Activated CD8-positive, alpha-beta T cell treated with anti-CD3 and anti-CD28 coated beads, Interleukin-2, amount 10 ng/mL, durations not matched to agents 7 days and 5 days (primary cell): ENCODE measurements around the gene DYSF. TPM values are rescaled to one million over a fixed set of nuclear protein-coding genes. Genes with fewer than 3 reads are reported as not detected.
"Not testable (repeated sequence)": the region's sequence is repeated elsewhere in the genome, so short reads cannot be mapped to it uniquely, and the experiment has no call there.

Source experiments
- ATAC-seq: fragments of 150-1000 bp; cut with Tn5 transposase; one replicate; pipeline ENCODE4 v1.10.0; 2021; ENCODE audit warnings: moderate library complexity
- CTCF ChIA-PET: fragments of 350-600 bp; sonication (Branson Sonifier 250); formaldehyde crosslinking; loops from one replicate; lab custom pipeline; 2021; ENCODE audit warnings: antibody characterized with exemption; lab: Charles Lee
- POLR2A ChIA-PET: fragments of 350-600 bp; sonication (Branson Sonifier 250); formaldehyde crosslinking; loops from one replicate; lab custom pipeline; 2021; ENCODE audit warnings: antibody characterized with exemption; lab: Charles Lee
- DNase-seq: peaks from one replicate; pipeline ENCODE4 v3.0.0-alpha.2; 2020
- H3K27ac Mint-ChIP-seq: one replicate; pipeline ENCODE4 v1.8.0; 2021; ENCODE audit warnings: mild to moderate bottlenecking, mixed read lengths
- H3K27me3 Mint-ChIP-seq: one replicate; pipeline ENCODE4 v1.8.0; 2021; ENCODE audit warnings: low read depth, mixed read lengths
- H3K36me3 Mint-ChIP-seq: one replicate; pipeline ENCODE4 v1.8.0; 2021; ENCODE audit warnings: low read depth, mixed read lengths
- H3K4me1 Mint-ChIP-seq: one replicate; pipeline ENCODE4 v1.8.0; 2021; ENCODE audit warnings: low read depth, mixed read lengths
- H3K4me3 Mint-ChIP-seq: one replicate; pipeline ENCODE4 v1.8.0; 2021; ENCODE audit warnings: mild to moderate bottlenecking, mixed read lengths
- H3K9me3 Mint-ChIP-seq: one replicate; pipeline ENCODE4 v1.8.0; 2022; ENCODE audit warnings: mixed read lengths; ENCODE audit not compliant: insufficient read depth
- total RNA-seq, 2 experiments: library from RNA; stranded (reverse); gene quantifications; one replicate each; pipeline ENCODE4 v1.2.3, GENCODE V29; 2021

The DYSF gene
- total RNA-seq, 2 experiments from 2014 or later, result 3.4 to 4.7 TPM

GRCh38 chr2:71474744-71475397, 21.5 kb downstream of the DYSF start:
- Mint-ChIP-seq H3K27me3 (peaks cover 14% of the 10 kb centered on the region), H3K36me3 (no peaks in the 10 kb centered on the region), H3K9me3 (no peaks in the 10 kb centered on the region), H3K27ac (no peak overlapping the region), H3K4me3 (no peak overlapping the region), H3K4me1 (no peaks in the 10 kb centered on the region)
- POLR2A ChIA-PET, result no interaction called here
- CTCF ChIA-PET, result no interaction called here
- ATAC-seq (no peak), DNase-seq (no peak)

- no peak overlapping the region for H3K27ac Mint-ChIP-seq
- ATAC-seq, result no peak
- ChIA-PET CTCF (interaction anchor here (1.1 to 1.4 kb wide), 2 partner anchors 10 to 15 kb away, joined by 4 read pairs; no protein-coding TSS in a partner anchor), POLR2A (no interaction called here)
- no peaks in the 10 kb centered on the region for H3K36me3 Mint-ChIP-seq
- no peak for DNase-seq
- peaks cover 11% of the 10 kb centered on the region for H3K27me3 Mint-ChIP-seq
- H3K9me3 Mint-ChIP-seq, result no peaks in the 10 kb centered on the region
- no peaks in the 10 kb centered on the region for H3K4me1 Mint-ChIP-seq
- H3K4me3 Mint-ChIP-seq, result no peak overlapping the region
Observed at GRCh38 chr2:71476495-71476894, 23.1 kb downstream of the DYSF start.

- H3K36me3 Mint-ChIP-seq, result no peaks in the 10 kb centered on the region
- no peaks in the 10 kb centered on the region for H3K4me1 Mint-ChIP-seq
- no peak overlapping the region for H3K27ac Mint-ChIP-seq
- ATAC-seq (no peak), DNase-seq (no peak)
- H3K9me3 Mint-ChIP-seq, result no peaks in the 10 kb centered on the region
- ChIA-PET POLR2A (no interaction called here), CTCF (interaction anchor here (1.1 to 1.4 kb wide), 2 partner anchors 10 to 16 kb away, joined by 4 read pairs; no protein-coding TSS in a partner anchor)
- no peak overlapping the region for H3K4me3 Mint-ChIP-seq
- peaks cover 9% of the 10 kb centered on the region for H3K27me3 Mint-ChIP-seq
Observed at GRCh38 chr2:71477231-71477691, 23.9 kb downstream of the DYSF start.

- no peak for DNase-seq
- Mint-ChIP-seq H3K27ac (no peak overlapping the region), H3K36me3 (no peaks in the 10 kb centered on the region), H3K4me1 (no peaks in the 10 kb centered on the region), H3K4me3 (no peak overlapping the region), H3K27me3 (peaks cover 8% of the 10 kb centered on the region), H3K9me3 (no peaks in the 10 kb centered on the region)
- no peak for ATAC-seq
- ChIA-PET CTCF (no interaction called here), POLR2A (no interaction called here)
Observed at GRCh38 chr2:71478806-71479205, 25.4 kb downstream of the DYSF start.

DNA sequence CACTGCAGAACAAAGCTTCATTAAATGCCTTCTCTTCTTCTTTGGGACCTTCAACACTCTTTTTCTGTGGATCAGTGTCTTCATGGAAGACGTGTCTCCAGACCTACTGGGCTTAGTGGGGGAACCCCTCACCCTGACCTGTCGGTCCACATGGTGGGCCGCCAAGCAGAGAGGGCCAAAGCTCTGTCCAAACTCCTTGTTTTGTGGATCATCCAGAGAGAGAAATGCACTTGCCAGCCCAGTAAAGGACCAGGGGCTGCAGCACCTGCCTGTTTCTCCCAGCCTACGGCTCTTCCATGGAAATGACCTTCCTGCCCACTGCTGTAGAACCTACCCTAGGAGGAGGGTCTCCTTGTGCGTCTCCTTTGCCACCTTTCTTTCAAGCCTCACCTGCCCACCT, 25.9 kb downstream of the DYSF start:
- ATAC-seq (no peak), DNase-seq (no peak)
- no peaks in the 10 kb centered on the region for H3K9me3 Mint-ChIP-seq
- ChIA-PET POLR2A (no interaction called here), CTCF (no interaction called here)
- H3K4me1 Mint-ChIP-seq, result no peaks in the 10 kb centered on the region
- H3K27me3 Mint-ChIP-seq, result peaks cover 8% of the 10 kb centered on the region
- H3K36me3 Mint-ChIP-seq, result no peaks in the 10 kb centered on the region
- H3K27ac Mint-ChIP-seq, result no peak overlapping the region
- H3K4me3 Mint-ChIP-seq, result no peak overlapping the region

- DNase-seq (no peak), ATAC-seq (no peak)
- H3K4me3 Mint-ChIP-seq, result no peak overlapping the region
- ChIA-PET POLR2A (no interaction called here), CTCF (interaction anchor here (0.7 kb wide), 1 partner anchor 32 kb away, joined by 3 read pairs; no protein-coding TSS in a partner anchor)
- no peak overlapping the region for H3K27ac Mint-ChIP-seq
- peaks cover 8% of the 10 kb centered on the region for H3K27me3 Mint-ChIP-seq
- H3K36me3 Mint-ChIP-seq, result no peaks in the 10 kb centered on the region
- no peaks in the 10 kb centered on the region for H3K4me1 Mint-ChIP-seq
- H3K9me3 Mint-ChIP-seq, result no peaks in the 10 kb centered on the region
Observed at GRCh38 chr2:71481111-71481510, 27.8 kb downstream of the DYSF start.

- Mint-ChIP-seq H3K27me3 (peaks cover 7% of the 10 kb centered on the region), H3K27ac (no peak overlapping the region), H3K36me3 (no peaks in the 10 kb centered on the region), H3K4me1 (no peaks in the 10 kb centered on the region), H3K9me3 (no peaks in the 10 kb centered on the region), H3K4me3 (no peak overlapping the region)
- ChIA-PET POLR2A (no interaction called here), CTCF (no interaction called here)
- ATAC-seq (no peak), DNase-seq (no peak)
Observed at GRCh38 chr2:71482055-71482454, 28.7 kb downstream of the DYSF start.

DNA sequence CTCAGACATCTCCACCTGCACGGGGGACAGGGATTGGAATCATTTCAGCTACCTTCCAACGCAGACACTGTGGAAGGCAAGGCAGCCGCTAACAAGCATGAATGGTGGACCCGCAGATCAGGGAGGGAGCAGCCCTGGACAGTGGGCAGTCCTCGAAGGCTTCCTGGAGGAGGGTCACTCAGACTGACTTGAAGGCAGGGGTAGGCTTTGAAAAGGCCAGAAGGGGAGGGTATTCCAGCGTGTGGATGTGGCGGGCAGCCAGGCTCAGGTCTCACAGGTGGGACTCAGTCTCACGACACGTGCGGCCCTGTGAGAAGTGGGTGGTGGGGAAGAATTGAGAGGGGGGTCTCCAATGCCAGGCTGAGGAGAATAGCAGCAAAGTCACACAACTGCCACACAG, 29.9 kb downstream of the DYSF start:
- no peaks in the 10 kb centered on the region for H3K4me1 Mint-ChIP-seq
- ATAC-seq, result no peak
- ChIA-PET CTCF (no interaction called here), POLR2A (no interaction called here)
- H3K9me3 Mint-ChIP-seq, result no peaks in the 10 kb centered on the region
- H3K27ac Mint-ChIP-seq, result no peak overlapping the region
- H3K27me3 Mint-ChIP-seq, result peaks cover 2% of the 10 kb centered on the region
- DNase-seq, result no peak
- no peaks in the 10 kb centered on the region for H3K36me3 Mint-ChIP-seq
- H3K4me3 Mint-ChIP-seq, result no peak overlapping the region

DNA sequence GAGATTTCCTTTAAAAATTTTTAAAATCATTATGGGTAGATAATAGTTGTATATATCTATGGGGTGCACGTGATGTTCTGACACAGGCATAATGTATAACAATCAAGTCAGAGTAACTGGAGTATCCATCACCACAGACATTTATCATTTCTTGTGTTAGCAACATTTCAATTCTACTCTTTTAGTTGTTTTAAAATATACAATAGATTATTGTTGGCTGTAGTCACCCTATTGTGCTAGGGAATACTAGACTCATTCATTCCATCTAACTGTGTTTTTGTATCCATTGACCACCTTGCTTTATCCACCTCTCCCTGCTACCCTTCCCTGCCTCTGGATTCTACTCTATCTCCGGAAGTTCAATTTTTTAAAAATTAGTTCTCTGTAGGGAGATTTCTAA, 31.0 kb downstream of the DYSF start:
- ChIA-PET CTCF (no interaction called here), POLR2A (no interaction called here)
- Mint-ChIP-seq H3K27ac (no peak overlapping the region), H3K4me1 (no peaks in the 10 kb centered on the region), H3K4me3 (no peak overlapping the region), H3K9me3 (no peaks in the 10 kb centered on the region), H3K36me3 (no peaks in the 10 kb centered on the region), H3K27me3 (no peaks in the 10 kb centered on the region)
- ATAC-seq (no peak), DNase-seq (no peak)

GRCh38 chr2:71486881-71487640, 33.7 kb downstream of the DYSF start:
- ATAC-seq, result no peak
- H3K27me3 Mint-ChIP-seq, result peaks cover 2% of the 10 kb centered on the region
- CTCF ChIA-PET, result no interaction called here
- H3K36me3 Mint-ChIP-seq, result no peaks in the 10 kb centered on the region
- H3K27ac Mint-ChIP-seq, result no peak overlapping the region
- H3K4me1 Mint-ChIP-seq, result no peaks in the 10 kb centered on the region
- no peak for DNase-seq
- H3K9me3 Mint-ChIP-seq, result no peaks in the 10 kb centered on the region
- POLR2A ChIA-PET, result no interaction called here
- no peak overlapping the region for H3K4me3 Mint-ChIP-seq

GRCh38 chr2:71491551-71491950, 38.2 kb downstream of the DYSF start:
- H3K27me3 Mint-ChIP-seq, DNase-seq, POLR2A ChIA-PET, CTCF ChIA-PET, H3K36me3 Mint-ChIP-seq, H3K4me3 Mint-ChIP-seq, ATAC-seq, H3K4me1 Mint-ChIP-seq, H3K27ac Mint-ChIP-seq, H3K9me3 Mint-ChIP-seq: not testable (repeated sequence)

DNA sequence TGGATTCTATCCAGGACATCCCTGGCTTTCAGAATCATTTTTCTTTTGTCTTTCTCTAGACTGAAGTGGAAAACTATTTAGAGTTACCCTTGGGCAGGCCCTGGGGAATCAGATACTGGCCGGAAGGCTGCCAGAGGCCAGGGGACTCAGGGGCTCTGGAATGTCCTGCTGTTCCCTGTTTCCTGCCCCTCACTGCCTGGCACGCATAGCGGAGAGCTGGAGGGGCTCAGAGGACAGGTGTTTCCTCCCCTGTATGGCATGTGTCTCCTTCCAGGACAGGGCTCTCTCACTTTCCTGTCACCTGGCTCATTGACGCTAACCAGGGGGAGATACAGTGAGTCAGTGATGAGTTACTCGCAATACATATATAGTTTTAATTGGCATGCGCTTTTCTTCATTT, 38.8 kb downstream of the DYSF start:
- no peak overlapping the region for H3K27ac Mint-ChIP-seq
- CTCF ChIA-PET, result no interaction called here
- ATAC-seq, result no peak

More for the DNA sequence above, 38.8 kb downstream of the DYSF start:
- Mint-ChIP-seq H3K27me3 (peaks cover 5% of the 10 kb centered on the region), H3K4me3 (no peak overlapping the region), H3K9me3 (no peaks in the 10 kb centered on the region), H3K4me1 (no peaks in the 10 kb centered on the region), H3K36me3 (no peaks in the 10 kb centered on the region)
- DNase-seq, result no peak
- POLR2A ChIA-PET, result no interaction called here
